ENCODE measurements around the gene PHF24. TPM values are rescaled to one million over a fixed set of nuclear protein-coding genes. Genes with fewer than 3 reads are reported as not detected.

The PHF24 gene
- total and polyA plus RNA-seq, 10 of the 15 experiments (the other 5 are each of a cell fraction or from before 2014, with no cell fraction given), result 0.02 to 0.04 TPM; not detected in 8

GRCh38 chr9:34989003-34989945 is 31.2 kb downstream of the PHF24 start, which contains the start of gene DNAJB5 (continued):
- TF ChIP-seq CEBPB (IDR thresholded peaks at IDR 0.05; ENCODE audit: borderline replicate concordance in 1 of 2, low read depth in 2 of 2, low read length in 2 of 2) (no peak), ZZZ3 (IDR thresholded peaks at IDR 0.05; ENCODE audit: control insufficient read depth, insufficient read length, low read depth) (no peak), RELB (IDR thresholded peaks at IDR 0.05; ENCODE audit: low read depth) (no peak), IRF3 (IDR thresholded peaks at IDR 0.05) (peak; percentile 98), SIN3A (IDR thresholded peaks at IDR 0.05; ENCODE audit: low read depth, low read length) (no peak), GABPA (IDR thresholded peaks at IDR 0.05; ENCODE audit: low read depth) (no peak), CBX3 (IDR thresholded peaks at IDR 0.05; ENCODE audit: borderline replicate concordance, low read depth) (no peak), RUNX3 (IDR thresholded peaks at IDR 0.05; ENCODE audit: low read length) (no peak), FOS (IDR thresholded peaks at IDR 0.05; ENCODE audit: borderline replicate concordance, extremely low read depth, insufficient read length) (peak; percentile 74), HSF1 (IDR thresholded peaks at IDR 0.05; ENCODE audit: low read depth, low read length) (peak; percentile 75; the same call in 1 of the 2 replicates), RBBP5 (conservative IDR thresholded peaks at IDR 0.05) (no peak), SMAD1 (IDR thresholded peaks at IDR 0.05; ENCODE audit: low read depth, partially characterized antibody) (peak; percentile 49), YY1 (IDR thresholded peaks at IDR 0.05; ENCODE audit: low read depth, low read length) (no peak; the same call in 1 of the 2 replicates), KLF5 (IDR thresholded peaks at IDR 0.05; ENCODE audit: partially characterized antibody) (peak; percentile 68)
- TF ChIP-seq, protein P1, sequence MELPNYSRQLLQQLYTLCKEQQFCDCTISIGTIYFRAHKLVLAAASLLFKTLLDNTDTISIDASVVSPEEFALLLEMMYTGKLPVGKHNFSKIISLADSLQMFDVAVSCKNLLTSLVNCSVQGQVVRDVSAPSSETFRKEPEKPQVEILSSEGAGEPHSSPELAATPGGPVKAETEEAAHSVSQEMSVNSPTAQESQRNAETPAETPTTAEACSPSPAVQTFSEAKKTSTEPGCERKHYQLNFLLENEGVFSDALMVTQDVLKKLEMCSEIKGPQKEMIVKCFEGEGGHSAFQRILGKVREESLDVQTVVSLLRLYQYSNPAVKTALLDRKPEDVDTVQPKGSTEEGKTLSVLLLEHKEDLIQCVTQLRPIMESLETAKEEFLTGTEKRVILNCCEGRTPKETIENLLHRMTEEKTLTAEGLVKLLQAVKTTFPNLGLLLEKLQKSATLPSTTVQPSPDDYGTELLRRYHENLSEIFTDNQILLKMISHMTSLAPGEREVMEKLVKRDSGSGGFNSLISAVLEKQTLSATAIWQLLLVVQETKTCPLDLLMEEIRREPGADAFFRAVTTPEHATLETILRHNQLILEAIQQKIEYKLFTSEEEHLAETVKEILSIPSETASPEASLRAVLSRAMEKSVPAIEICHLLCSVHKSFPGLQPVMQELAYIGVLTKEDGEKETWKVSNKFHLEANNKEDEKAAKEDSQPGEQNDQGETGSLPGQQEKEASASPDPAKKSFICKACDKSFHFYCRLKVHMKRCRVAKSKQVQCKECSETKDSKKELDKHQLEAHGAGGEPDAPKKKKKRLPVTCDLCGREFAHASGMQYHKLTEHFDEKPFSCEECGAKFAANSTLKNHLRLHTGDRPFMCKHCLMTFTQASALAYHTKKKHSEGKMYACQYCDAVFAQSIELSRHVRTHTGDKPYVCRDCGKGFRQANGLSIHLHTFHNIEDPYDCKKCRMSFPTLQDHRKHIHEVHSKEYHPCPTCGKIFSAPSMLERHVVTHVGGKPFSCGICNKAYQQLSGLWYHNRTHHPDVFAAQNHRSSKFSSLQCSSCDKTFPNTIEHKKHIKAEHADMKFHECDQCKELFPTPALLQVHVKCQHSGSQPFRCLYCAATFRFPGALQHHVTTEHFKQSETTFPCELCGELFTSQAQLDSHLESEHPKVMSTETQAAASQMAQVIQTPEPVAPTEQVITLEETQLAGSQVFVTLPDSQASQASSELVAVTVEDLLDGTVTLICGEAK (IDR thresholded peaks at IDR 0.05; ENCODE audit: borderline replicate concordance), result no peak; the same call in 1 of the 2 replicates
- TF ChIP-seq, protein P2, sequence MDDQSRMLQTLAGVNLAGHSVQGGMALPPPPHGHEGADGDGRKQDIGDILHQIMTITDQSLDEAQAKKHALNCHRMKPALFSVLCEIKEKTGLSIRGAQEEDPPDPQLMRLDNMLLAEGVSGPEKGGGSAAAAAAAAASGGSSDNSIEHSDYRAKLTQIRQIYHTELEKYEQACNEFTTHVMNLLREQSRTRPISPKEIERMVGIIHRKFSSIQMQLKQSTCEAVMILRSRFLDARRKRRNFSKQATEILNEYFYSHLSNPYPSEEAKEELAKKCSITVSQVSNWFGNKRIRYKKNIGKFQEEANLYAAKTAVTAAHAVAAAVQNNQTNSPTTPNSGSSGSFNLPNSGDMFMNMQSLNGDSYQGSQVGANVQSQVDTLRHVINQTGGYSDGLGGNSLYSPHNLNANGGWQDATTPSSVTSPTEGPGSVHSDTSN (IDR thresholded peaks at IDR 0.05; ENCODE audit: insufficient replicate concordance, low read depth, low read length), result peak; percentile 99
- TF ChIP-seq, protein P3, sequence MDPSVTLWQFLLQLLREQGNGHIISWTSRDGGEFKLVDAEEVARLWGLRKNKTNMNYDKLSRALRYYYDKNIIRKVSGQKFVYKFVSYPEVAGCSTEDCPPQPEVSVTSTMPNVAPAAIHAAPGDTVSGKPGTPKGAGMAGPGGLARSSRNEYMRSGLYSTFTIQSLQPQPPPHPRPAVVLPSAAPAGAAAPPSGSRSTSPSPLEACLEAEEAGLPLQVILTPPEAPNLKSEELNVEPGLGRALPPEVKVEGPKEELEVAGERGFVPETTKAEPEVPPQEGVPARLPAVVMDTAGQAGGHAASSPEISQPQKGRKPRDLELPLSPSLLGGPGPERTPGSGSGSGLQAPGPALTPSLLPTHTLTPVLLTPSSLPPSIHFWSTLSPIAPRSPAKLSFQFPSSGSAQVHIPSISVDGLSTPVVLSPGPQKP (IDR thresholded peaks at IDR 0.05; ENCODE audit: low read depth, low read length), result no peak
